Right cardiac atrium (tissue), 5 donors: ENCODE measurements around the gene PLGRKT. TPM values are rescaled to one million over a fixed set of nuclear protein-coding genes. Genes with fewer than 3 reads are reported as not detected.
A peak's percentile ranks its signal among the peaks of the same experiment; 100 is the strongest.
"Not testable (repeated sequence)": the region's sequence is repeated elsewhere in the genome, so short reads cannot be mapped to it uniquely, and the experiment has no call there.

Experiments used
- ATAC-seq, 2 donors: fragments of 200-7000 bp; cut with Tn5 transposase; one replicate each; pipeline versions ENCODE4 v1.8.0 to v1.9.1; 2020; ENCODE audit warnings: moderate library complexity in 2 of 2, mild to moderate bottlenecking in 1 of 2
- DNase-seq, 3 donors: peaks; one replicate each; pipeline ENCODE4 v3.0.0-alpha.2; 2020
- H3K27ac ChIP-seq: one replicate; pipeline ENCODE4 v1.5.1; 2013; ENCODE audit warnings: mild to moderate bottlenecking, low read length, control low read depth, moderate library complexity
- H3K27me3 ChIP-seq: one replicate; pipeline ENCODE4 v1.6.1; 2013; ENCODE audit not compliant: control insufficient read depth, insufficient read depth
- H3K4me1 ChIP-seq: one replicate; pipeline ENCODE4 v1.6.1; 2013; ENCODE audit warnings: low read length; ENCODE audit not compliant: control insufficient read depth, insufficient read depth
- H3K4me3 ChIP-seq: one replicate; pipeline ENCODE4 v1.5.1; 2013; ENCODE audit warnings: low read length, control low read depth
- H3K9me3 ChIP-seq: one replicate; pipeline ENCODE4 v1.6.1; 2013; ENCODE audit warnings: low read length; ENCODE audit not compliant: control insufficient read depth
- WGBS: extraction: QIAGEN DNeasy Blood & Tissue Kit; methylation state at CpG from one replicate; pipeline ENCODE4 v1.1.7; 2013; 5-methylcytosine and 5-hydroxymethylcytosine counted together
- intact Hi-C, 4 donors: fragments of 100-400 bp; cut with DNase I; formaldehyde crosslinking; loops; one replicate each; pipeline versions ENCODE4 v1.11.0 to v1.14.0; 2022 to 2023
- polyA plus RNA-seq: library from polyadenylated mRNA; stranded (reverse); fragments of 200-250 nt; gene quantifications from one replicate; pipeline ENCODE4 v1.2.3, GENCODE V29; 2013
- total RNA-seq, 4 donors: library from RNA; stranded (reverse); fragmentation: NEBNext Ultra II Directional; extraction: Animal tissue kit (Norgen Biotek cat#: 25700); gene quantifications; one replicate each; pipeline ENCODE4 v1.2.1, GENCODE V29; 2021
- donor health status: healthy with polysubstance abuse.
- donor health status: DM: no; HTN: yes; CAD: no.
- donor health status: DM: no; HTN: no; CAD: no.
- donor health status: DM: no; HTN: yes; CAD: no; lungs with severe emphysema.
- donor health status: DM: yes; HTN: yes; CAD: no.

The PLGRKT gene
- total and polyA plus RNA-seq, 5 donors, result 31.5 to 44.5 (median 34.2) TPM

DNA sequence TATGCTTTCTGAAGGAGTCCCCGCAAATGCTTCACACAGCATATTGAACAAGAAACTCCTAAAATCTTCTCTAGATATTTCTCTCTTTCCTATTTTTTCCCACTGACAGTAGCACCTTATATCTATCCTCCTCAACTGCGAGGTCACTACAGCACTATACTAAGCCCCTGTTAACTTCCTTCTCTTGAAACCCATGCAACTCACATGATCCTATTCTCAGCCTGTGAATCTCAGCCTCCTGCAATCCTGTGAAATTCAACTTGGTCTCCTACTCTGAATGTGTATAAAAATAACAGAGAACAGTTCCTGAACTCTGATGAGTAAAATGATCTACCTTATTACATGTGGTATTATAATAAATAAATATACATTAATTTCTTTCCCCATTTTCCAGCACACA is 6.1 kb upstream of the PLGRKT start:
- no peak for DNase-seq
- H3K27ac ChIP-seq, result no peak overlapping the region
- no peaks in the 10 kb centered on the region for H3K9me3 ChIP-seq
- no peaks in the 10 kb centered on the region for H3K4me1 ChIP-seq
- intact Hi-C loops, result loop anchor here in 3 of 4 donors (10.0 kb wide), 2 partner anchors 151 to 259 kb away; partner anchors contain the start of gene INSL6 (in 2 of the 3)
- ATAC-seq, result no peak
- H3K27me3 ChIP-seq, result no peaks in the 10 kb centered on the region
- 76% methylated on average over 2 of the region's 2 CpGs for WGBS
- H3K4me3 ChIP-seq, result no peak overlapping the region

DNA sequence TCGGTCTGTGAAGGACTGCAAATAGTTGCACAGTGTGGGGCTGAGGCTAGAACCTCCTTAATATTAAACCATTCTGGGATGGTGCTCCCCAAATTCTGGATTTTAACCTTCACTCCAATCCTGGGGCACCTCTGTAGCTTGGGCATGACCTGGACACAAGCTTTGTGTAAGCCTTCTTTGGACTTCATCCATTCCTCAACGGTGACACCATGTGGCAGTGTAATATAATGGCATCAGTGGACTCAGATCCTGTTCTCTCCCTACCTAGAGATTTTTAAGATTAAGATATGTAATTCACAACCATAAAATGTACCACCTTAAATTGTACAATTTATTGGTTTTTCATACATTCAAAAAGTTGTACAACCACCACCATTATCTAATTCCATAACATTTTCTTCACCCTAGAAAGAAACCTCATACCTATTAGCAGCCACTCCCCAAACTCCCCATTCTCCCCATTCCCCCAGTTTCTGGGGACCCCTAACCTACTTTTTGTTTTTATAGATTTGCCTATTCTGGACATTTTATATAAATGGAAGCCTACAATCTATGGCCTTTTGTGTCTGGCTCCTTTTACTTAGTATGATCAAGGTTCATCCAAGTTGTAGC is 4.8 kb upstream of the PLGRKT start:
- ATAC-seq (no peak), DNase-seq (no peak)
- Histone ChIP-seq H3K9me3 (no peaks in the 10 kb centered on the region), H3K4me3 (no peak overlapping the region), H3K4me1 (peaks cover 5% of the 10 kb centered on the region), H3K27me3 (no peaks in the 10 kb centered on the region), H3K27ac (no peak overlapping the region)
- intact Hi-C loops, result loop anchor here in 3 of 4 donors (10.0 kb wide), 2 partner anchors 152 to 258 kb away; partner anchors contain the start of gene INSL6 (in 2 of the 3)
- 51% methylated on average over 2 of the region's 2 CpGs for WGBS

DNA sequence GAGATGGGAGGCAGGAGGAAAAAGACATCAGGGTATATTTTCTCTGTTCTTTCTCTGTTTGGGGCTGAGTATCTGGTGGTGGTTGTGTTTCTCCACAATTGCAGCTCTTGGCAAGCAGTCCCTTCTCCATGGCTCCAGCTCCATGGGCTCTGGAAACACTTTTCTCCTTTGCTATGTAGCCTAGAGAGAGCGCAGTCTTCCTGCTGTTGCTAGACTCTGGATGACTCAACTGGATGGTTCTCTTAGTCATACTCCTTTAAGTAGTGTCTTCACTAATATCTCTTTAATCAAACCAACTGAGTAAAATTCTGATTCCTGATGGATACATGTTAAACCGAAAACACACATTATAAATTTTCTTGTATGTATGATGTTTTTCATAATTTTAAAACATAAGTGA is 3.3 kb upstream of the PLGRKT start:
- no peaks in the 10 kb centered on the region for H3K9me3 ChIP-seq
- no peaks in the 10 kb centered on the region for H3K27me3 ChIP-seq
- intact Hi-C loops, result loop anchor here in 3 of 4 donors (10.0 kb wide), 2 partner anchors 154 to 256 kb away; partner anchors contain the start of gene INSL6 (in 2 of the 3)
- DNase-seq (no peak), ATAC-seq (no peak)
- peaks cover 5% of the 10 kb centered on the region for H3K4me1 ChIP-seq
- H3K4me3 ChIP-seq, result no peak overlapping the region
- 94% methylated on average over 2 of the region's 2 CpGs for WGBS
- H3K27ac ChIP-seq, result no peak overlapping the region

DNA sequence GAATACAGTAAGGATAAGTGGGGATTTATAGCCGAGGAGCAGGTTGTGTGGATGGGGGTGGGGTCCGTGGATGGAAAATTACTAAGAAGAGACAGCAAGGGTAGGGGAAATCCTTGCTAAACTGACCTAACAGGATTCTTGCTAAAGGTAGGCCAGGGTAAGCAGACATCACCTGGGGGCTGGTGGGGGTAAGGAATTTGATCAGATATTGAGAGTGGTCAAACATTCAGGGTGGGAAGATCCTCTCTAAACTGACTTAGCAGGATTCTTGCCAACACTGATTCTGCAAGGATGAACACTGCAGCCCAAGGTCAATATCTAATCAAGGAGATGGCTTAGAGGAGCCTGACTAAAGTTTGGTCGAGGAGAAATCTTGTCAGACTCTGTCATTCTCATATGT is 2.7 kb upstream of the PLGRKT start:
- intact Hi-C loops, result loop anchor here in 3 of 4 donors (10.0 kb wide), 2 partner anchors 154 to 256 kb away; partner anchors contain the start of gene INSL6 (in 2 of the 3)
- 81% methylated on average over 3 of the region's 3 CpGs for WGBS

DNA sequence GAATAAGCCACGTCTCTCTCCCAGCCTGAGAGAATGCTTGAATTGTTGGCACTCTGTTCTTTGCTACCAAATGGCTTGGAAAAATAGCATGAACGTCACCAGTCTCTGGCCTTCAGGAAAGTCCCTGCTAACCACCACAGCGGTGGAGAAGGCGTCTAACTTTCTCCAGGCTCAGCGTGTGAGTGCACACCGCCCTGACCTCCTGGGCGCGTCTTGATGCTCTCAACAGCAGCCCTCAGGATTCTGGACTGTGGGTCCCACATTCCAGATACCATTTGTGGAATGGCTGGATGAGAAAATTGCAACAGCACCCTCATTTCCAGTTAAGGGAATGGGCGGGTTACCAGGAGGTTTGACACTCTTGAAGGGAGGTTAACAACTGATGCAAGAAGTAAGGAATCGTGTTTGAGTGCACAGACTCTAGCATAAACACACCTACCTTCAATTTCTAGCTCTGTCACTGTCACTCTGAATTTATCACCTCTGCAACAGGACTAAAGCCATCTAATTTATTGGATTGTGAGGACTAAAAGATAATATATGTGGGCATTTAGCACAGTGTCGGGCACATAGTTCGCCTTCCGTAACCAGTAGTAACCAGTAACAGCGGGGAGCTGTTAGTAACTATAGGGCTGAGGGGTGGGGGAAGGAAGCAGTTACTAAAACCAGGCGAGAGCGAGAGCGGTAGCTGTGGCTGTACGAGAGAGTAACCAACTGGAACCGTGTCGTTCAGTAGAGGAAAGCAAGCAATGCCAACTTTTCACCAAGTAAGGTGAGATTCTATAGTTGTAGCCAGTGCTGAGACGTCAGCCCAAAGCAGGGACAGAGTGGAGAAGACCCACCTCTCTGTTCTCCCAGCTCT is 807 bp upstream of the PLGRKT start:
- ATAC-seq (peak; percentile 8 to 9), DNase-seq (no peak)
- H3K27ac ChIP-seq, result peak overlapping the region; percentile 91
- H3K4me3 ChIP-seq, result peak overlapping the region; percentile 61
- intact Hi-C loops, result loop anchor here in 2 of 4 donors (5.0 to 10.0 kb wide), 2 partner anchors 154 to 684 kb away; no protein-coding TSS in a partner anchor
- no peaks in the 10 kb centered on the region for H3K9me3 ChIP-seq
- no peaks in the 10 kb centered on the region for H3K27me3 ChIP-seq
- H3K4me1 ChIP-seq, result peaks cover 5% of the 10 kb centered on the region
- 68% methylated on average over 21 of the region's 21 CpGs for WGBS

More for the DNA sequence above, 2.7 kb upstream of the PLGRKT start:
- no peak overlapping the region for H3K27ac ChIP-seq
- ATAC-seq, result no peak
- no peak overlapping the region for H3K4me3 ChIP-seq
- no peaks in the 10 kb centered on the region for H3K9me3 ChIP-seq
- H3K4me1 ChIP-seq, result peaks cover 5% of the 10 kb centered on the region
- DNase-seq, result no peak
- no peaks in the 10 kb centered on the region for H3K27me3 ChIP-seq

DNA sequence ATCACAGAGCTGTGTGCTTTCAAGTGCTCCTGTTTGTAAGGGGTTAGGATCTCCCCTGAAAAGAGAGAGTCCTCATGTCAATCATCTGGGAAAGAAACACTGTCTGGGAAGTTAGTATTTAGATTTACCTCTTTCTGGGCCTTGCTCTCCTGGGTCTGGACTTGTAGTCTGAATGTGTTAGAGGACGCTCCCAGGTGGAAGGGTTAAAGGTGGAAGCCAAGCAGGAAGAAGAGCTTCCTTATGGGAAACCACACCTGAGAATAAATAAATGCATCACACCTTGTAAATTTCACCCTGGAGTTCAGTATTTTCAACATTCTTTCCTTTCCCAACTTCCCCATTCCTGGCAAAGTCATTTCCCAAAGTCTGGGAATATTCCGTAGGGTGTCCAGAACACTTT is 1.3 kb downstream of the PLGRKT start:
- Histone ChIP-seq H3K9me3 (no peaks in the 10 kb centered on the region), H3K4me1 (peaks cover 5% of the 10 kb centered on the region), H3K27me3 (no peaks in the 10 kb centered on the region), H3K27ac (no peak overlapping the region), H3K4me3 (peak overlapping the region; percentile 61)
- intact Hi-C loops, result loop anchor here in 2 of 4 donors (5.0 to 10.0 kb wide), 2 partner anchors 156 to 682 kb away; no protein-coding TSS in a partner anchor
- 85% methylated on average over 2 of the region's 2 CpGs for WGBS
- ATAC-seq, result no peak
- no peak for DNase-seq

DNA sequence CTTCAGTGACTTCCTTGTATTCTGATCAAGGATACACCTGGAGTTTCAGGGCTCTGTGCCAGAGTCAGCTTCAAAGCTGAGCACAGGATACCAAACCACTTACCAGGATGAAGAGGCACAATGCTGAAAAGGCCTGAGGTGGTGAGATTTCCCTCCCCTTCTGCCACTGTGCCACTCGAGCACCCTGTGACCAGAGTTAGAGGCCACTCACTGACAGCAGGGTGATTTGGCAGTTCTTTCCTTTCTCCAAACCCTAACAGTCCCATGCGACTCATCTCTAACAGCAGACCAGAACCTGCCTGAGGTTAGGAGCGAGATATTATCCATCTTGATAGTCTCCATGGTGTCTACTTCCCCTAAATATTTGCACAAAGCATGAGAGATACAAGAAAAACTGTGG is 1.8 kb downstream of the PLGRKT start:
- intact Hi-C loops, result loop anchor here in 2 of 4 donors (5.0 to 10.0 kb wide), 2 partner anchors 156 to 681 kb away; no protein-coding TSS in a partner anchor
- 74% methylated on average over 3 of the region's 3 CpGs for WGBS
- no peak for ATAC-seq

DNA sequence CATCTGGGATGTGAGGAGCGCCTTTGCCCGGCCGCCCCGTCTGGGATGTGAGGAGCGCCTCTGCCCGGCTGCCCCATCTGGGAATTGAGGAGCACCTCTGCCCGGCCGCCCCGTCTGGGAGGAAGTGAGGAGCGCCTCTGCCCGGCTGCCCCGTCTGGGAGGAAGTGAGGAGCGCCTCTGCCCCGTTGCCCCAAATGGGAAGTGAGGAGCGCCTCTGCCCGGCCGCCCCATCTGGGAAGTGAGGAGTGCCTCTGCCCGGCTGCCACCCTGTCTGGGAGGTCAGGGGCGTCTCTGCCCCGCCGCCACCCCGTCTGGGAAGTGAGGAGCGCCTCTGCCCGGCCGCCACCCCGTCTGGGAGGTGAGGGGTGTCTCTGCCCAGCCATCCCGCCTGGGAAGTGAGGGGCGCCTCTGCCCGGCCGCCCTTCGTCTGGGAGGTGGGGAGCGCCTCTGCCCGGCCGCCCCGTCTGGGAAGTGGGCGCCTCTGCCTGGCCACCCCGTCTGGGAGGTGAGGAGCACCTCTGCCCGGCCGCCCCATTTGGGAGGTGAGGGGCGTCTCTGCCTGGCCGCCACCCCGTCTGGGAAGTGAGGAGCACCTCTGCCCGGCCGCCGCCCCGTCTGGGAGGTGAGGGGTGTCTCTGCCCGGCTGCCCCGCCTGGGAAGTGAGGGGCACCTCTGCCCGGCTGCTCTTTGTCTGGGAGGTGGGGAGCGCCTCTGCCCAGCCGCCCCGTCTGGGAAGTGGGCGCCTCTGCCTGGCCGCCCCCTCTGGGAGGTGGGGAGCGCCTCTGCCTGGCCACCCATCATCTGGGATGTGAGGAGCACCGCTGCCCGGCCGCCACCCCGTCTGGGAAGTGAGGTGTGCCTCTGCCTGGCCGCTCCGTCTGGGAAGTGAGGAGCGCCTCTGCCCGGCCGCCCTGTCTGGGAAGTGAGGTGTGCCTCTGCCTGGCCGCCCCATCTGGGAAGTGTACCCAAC is 3.6 kb downstream of the PLGRKT start:
- ATAC-seq, H3K9me3 ChIP-seq, H3K4me3 ChIP-seq, H3K4me1 ChIP-seq, H3K27ac ChIP-seq, H3K27me3 ChIP-seq: not testable (repeated sequence)
- WGBS, result 96% methylated on average over 65 of the region's 65 CpGs
- DNase-seq, result peak in 1 of 3 donors; percentile 55
- intact Hi-C loops, result loop anchor here in 1 of 4 donors (10.0 kb wide), 1 partner anchor 679 kb away; no protein-coding TSS in a partner anchor

More for the DNA sequence above, 1.8 kb downstream of the PLGRKT start:
- Histone ChIP-seq H3K27me3 (no peaks in the 10 kb centered on the region), H3K4me1 (peaks cover 5% of the 10 kb centered on the region), H3K9me3 (no peaks in the 10 kb centered on the region), H3K4me3 (no peak overlapping the region), H3K27ac (no peak overlapping the region)
- DNase-seq, result no peak

DNA sequence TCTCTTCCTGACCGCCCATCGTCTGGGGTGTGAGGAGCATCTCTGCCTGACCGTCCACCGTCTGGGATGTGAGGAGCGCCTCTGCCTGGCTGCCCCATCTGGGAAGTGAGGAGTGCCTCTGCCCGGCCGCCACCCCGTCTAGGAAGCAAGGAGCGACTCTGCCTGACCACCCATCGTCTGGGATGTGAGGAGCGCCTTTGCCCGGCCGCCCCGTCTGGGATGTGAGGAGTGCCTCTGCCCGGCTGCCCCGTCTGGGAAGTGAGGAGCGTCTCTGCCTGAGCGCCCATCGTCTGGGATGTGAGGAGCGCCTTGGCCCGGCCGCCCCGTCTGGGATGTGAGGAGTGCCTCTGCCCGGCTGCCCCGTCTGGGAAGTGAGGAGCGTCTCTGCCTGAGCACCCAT is 4.4 kb downstream of the PLGRKT start:
- not testable (repeated sequence) for DNase-seq, ATAC-seq, H3K27ac ChIP-seq, H3K27me3 ChIP-seq, H3K9me3 ChIP-seq, H3K4me1 ChIP-seq, H3K4me3 ChIP-seq
- WGBS, result 92% methylated on average over 26 of the region's 26 CpGs
- intact Hi-C loops, result loop anchor here in 1 of 4 donors (10.0 kb wide), 1 partner anchor 679 kb away; no protein-coding TSS in a partner anchor

DNA sequence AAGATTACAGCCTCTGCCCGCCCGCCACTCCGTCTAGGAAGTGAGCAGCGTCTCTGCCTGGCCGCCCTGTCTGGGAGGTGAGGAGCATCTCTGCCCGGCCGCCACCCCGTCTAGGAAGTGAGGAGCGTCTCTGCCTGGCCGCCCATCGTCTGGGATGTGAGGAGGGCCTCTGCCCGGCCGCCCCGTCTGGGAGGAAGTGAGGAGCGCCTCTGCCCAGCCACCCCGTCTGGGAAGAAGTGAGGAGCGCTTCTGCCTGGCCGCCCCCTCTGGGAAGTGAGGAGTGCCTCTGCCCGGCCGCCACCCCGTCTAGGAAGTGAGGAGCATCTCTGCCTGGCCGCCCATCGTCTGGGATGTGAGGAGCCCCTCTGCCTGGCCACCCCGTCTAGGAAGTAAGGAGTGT is 4.8 kb downstream of the PLGRKT start:
- ATAC-seq, H3K4me1 ChIP-seq, H3K4me3 ChIP-seq, H3K27me3 ChIP-seq, H3K27ac ChIP-seq, DNase-seq, H3K9me3 ChIP-seq: not testable (repeated sequence)
- intact Hi-C loops, result loop anchor here in 1 of 4 donors (10.0 kb wide), 1 partner anchor 678 kb away; no protein-coding TSS in a partner anchor
- 97% methylated on average over 24 of the region's 24 CpGs for WGBS
